A673 (cell line): ENCODE results near the gene NOLC1. TPM values are rescaled to one million over a fixed set of nuclear protein-coding genes. Genes with fewer than 3 reads are reported as not detected.

Source experiments
- BruUV-seq: library from RNA; stranded (reverse); fragments of 400-500 nt; replicated peaks from 2 replicates; lab custom pipeline; 2021; lab: Mats Ljungman, UMichigan
- CTCF ChIA-PET: fragments of 300-600 bp; sonication (Branson Sonifier 250); formaldehyde crosslinking; loops from one replicate; lab custom pipeline; 2022; ENCODE audit warnings: antibody characterized with exemption; lab: Charles Lee
- POLR2A ChIA-PET: fragments of 300-600 bp; sonication (Branson Sonifier 250); formaldehyde crosslinking; loops from one replicate; lab custom pipeline; 2022; ENCODE audit warnings: antibody characterized with exemption; ENCODE audit not compliant: low non-redundant PET; lab: Charles Lee
- DNase-seq: peaks from one replicate; pipeline ENCODE4 v3.0.0-alpha.2; 2015; ENCODE audit warnings: low spot score
- H3K27ac ChIP-seq: fragments of 200-600 bp; sonication (generic); 2 replicates; pipeline ENCODE4 v1.5.1; 2016; ENCODE audit warnings: mixed run types, low read depth, mild to moderate bottlenecking, mixed read lengths, antibody characterized with exemption, low read length; ENCODE audit not compliant: poor library complexity, severe bottlenecking
- H3K27me3 ChIP-seq: fragments of 200-600 bp; sonication (generic); replicated peaks from 2 replicates; pipeline ENCODE4 v1.6.1; 2017; ENCODE audit warnings: mixed run types, low read depth, mild to moderate bottlenecking, mixed read lengths, antibody characterized with exemption, low read length; ENCODE audit not compliant: insufficient read depth, poor library complexity
- H3K36me3 ChIP-seq: fragments of 200-600 bp; sonication (generic); 2 replicates; pipeline ENCODE4 v1.6.1; 2016; ENCODE audit warnings: mixed run types, mild to moderate bottlenecking, mixed read lengths, antibody characterized with exemption, low read length; ENCODE audit not compliant: insufficient read depth, poor library complexity, severe bottlenecking
- H3K4me1 ChIP-seq: fragments of 200-600 bp; sonication (generic); 2 replicates; pipeline ENCODE4 v1.6.1; 2017; ENCODE audit warnings: mixed run types, mild to moderate bottlenecking, mixed read lengths, antibody characterized with exemption, low read length; ENCODE audit not compliant: insufficient read depth, poor library complexity, severe bottlenecking
- H3K4me3 ChIP-seq: fragments of 200-600 bp; sonication (generic); 2 replicates; pipeline ENCODE4 v1.5.1; 2016; ENCODE audit warnings: low read depth, mixed run types, mild to moderate bottlenecking, mixed read lengths, low read length; ENCODE audit not compliant: poor library complexity, severe bottlenecking
- H3K9me3 ChIP-seq: fragments of 200-600 bp; sonication (generic); 2 replicates; pipeline ENCODE4 v1.6.1; 2016; ENCODE audit warnings: mixed run types, low read depth, mild to moderate bottlenecking, mixed read lengths, antibody characterized with exemption, low read length; ENCODE audit not compliant: poor library complexity, severe bottlenecking
- EZH2 ChIP-seq: fragments of 200-600 bp; sonication (generic); IDR thresholded peaks from 2 replicates; pipeline ENCODE4 v1.6.1; 2017; ENCODE audit warnings: borderline replicate concordance, low read depth, mild to moderate bottlenecking, mixed read lengths, antibody characterized with exemption, low read length; ENCODE audit not compliant: poor library complexity, severe bottlenecking
- intact Hi-C: fragments of 100-400 bp; cut with micrococcal nuclease; formaldehyde crosslinking; loops from one replicate; pipeline ENCODE4 v1.10.0; 2022; ENCODE audit not compliant: unreplicated experiment
- total RNA-seq: library from RNA; stranded (reverse); gene quantifications from 2 replicates; pipeline ENCODE4 v1.2.3, GENCODE V29; 2021
- TF ChIP-seq, protein P1 (sequence below): fragments of 300-800, 200-600 bp; sonication (generic); conservative IDR thresholded peaks from 2 replicates; pipeline ENCODE4 v1.5.1; 2017; ENCODE audit warnings: low read depth, mild to moderate bottlenecking, antibody characterized with exemption, low read length, moderate library complexity, mixed read lengths

NOLC1 gene
- total RNA-seq, 1 experiment from 2014 or later = 225 TPM

DNA sequence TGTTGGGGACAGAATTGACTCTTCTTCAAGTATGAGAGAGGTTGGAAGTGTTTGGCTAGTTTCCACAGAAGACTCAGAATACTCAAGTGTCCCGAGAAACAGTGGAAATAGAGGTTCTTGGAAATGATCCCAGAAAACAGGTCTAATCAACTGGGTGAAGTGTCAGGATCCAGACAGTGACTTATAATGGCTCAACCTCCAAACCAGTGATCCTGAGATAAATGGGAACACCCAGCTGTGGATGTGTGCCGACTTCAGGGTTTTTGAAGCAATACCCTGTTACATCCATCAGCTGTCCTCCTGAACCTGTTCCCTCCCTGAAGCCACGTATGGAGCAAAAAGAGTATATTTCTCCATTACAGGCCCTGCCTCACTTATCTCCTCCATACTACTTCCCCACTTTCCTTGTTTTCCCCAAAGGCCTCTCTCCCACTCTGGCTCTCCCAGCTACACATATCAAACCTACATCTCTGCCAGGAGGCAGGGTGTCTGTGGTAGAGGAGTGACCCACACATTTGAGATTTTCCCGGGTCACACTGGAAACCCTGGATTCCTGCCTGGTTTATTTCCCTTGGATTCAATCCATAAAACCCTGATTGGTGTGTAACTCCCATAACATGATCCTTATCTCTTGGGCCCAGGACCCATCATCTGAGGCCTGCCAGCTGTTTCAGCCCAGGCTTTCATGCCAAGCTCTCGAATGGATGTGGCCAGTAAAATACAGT is 56.3 kb downstream of the NOLC1 start:
- Histone ChIP-seq H3K4me3 (no peak overlapping the region), H3K4me1 (no peaks in the 10 kb centered on the region), H3K27ac (no peak overlapping the region), H3K9me3 (peaks cover 8% of the 10 kb centered on the region), H3K27me3 (no peaks in the 10 kb centered on the region), H3K36me3 (no peaks in the 10 kb centered on the region)
- intact Hi-C loops = no loop called here
- DNase-seq = no peak
- ChIA-PET CTCF (no interaction called here), POLR2A (no interaction called here)
- BruUV-seq = no TSS peak
- TF ChIP-seq EZH2 = no peak
- TF ChIP-seq, protein P1, sequence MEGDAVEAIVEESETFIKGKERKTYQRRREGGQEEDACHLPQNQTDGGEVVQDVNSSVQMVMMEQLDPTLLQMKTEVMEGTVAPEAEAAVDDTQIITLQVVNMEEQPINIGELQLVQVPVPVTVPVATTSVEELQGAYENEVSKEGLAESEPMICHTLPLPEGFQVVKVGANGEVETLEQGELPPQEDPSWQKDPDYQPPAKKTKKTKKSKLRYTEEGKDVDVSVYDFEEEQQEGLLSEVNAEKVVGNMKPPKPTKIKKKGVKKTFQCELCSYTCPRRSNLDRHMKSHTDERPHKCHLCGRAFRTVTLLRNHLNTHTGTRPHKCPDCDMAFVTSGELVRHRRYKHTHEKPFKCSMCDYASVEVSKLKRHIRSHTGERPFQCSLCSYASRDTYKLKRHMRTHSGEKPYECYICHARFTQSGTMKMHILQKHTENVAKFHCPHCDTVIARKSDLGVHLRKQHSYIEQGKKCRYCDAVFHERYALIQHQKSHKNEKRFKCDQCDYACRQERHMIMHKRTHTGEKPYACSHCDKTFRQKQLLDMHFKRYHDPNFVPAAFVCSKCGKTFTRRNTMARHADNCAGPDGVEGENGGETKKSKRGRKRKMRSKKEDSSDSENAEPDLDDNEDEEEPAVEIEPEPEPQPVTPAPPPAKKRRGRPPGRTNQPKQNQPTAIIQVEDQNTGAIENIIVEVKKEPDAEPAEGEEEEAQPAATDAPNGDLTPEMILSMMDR = no peak

DNA sequence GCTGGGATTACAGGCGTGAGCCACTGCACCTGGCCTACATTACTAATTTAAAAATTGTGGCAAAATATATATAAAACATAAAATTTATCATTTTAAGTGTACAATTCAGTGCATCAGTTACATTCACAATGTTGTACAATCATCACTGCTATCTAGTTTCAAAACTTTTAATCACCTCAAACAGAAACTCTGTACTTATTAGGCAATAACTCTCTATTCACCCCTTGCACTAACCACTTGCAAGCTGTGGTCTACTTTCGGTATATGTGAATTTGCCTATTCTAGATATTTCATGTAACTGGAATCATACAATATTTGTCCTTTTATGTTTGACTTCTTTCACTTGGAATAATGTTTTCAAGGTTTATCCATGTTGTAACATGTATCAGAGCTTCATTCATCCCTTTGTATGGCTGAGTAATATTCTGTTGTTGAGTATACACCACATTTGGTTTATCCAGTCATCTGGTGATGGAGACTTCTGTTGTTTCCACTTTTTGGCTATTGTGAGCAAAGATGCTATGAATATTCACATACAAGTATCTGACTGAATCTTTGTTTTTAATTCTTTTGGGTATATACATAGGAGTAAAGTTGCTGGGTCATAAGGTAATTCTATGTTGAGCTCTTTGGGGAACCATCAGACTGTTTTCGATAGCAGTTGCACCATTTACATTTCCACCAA is 59.6 kb downstream of the NOLC1 start:
- intact Hi-C loops = no loop called here
- H3K9me3 ChIP-seq = no peaks in the 10 kb centered on the region
- no peak overlapping the region for H3K27ac ChIP-seq
- no peak for DNase-seq
- no peak overlapping the region for H3K4me3 ChIP-seq
- BruUV-seq = no TSS peak
- no peaks in the 10 kb centered on the region for H3K27me3 ChIP-seq
- H3K36me3 ChIP-seq = no peaks in the 10 kb centered on the region
- ChIA-PET CTCF (no interaction called here), POLR2A (no interaction called here)
- TF ChIP-seq EZH2 = no peak
- TF ChIP-seq, protein P1 = no peak
- no peaks in the 10 kb centered on the region for H3K4me1 ChIP-seq

Other genes with a start within 250 kb of the NOLC1 start
- 17.8 and 19.7 TPM in 2 replicates for gene ARMH3, start 96.2 kb upstream of the NOLC1 start, total RNA-seq
- 12.6 and 15.7 TPM in 2 replicates for gene HPS6, start 87.0 kb upstream of the NOLC1 start, total RNA-seq
- 78.5 and 82.4 TPM in 2 replicates for gene LDB1, start 32.0 kb upstream of the NOLC1 start, total RNA-seq
- 93.8 and 103 TPM in 2 replicates for gene PPRC1, start 19.3 kb upstream of the NOLC1 start, total RNA-seq
- 0.44 TPM in 1 of 2 replicates, not detected in the other for gene ELOVL3, start 73.9 kb downstream of the NOLC1 start, total RNA-seq
- not detected in 2 replicates for gene PITX3, start 89.1 kb downstream of the NOLC1 start, total RNA-seq
- gene GBF1, start 93.1 kb downstream of the NOLC1 start, total RNA-seq = 48.4 and 50.0 TPM in 2 replicates
- gene NFKB2, start 243.3 kb downstream of the NOLC1 start, total RNA-seq = 29.8 and 33.2 TPM in 2 replicates